RKO (cell line): ENCODE results near the gene GFPT1.

Experiments used
- DNase-seq: peaks from one replicate; pipeline ENCODE4 v3.0.0-alpha.2; 2016; ENCODE audit warnings: low spot score

Gene GFPT1

GRCh38 chr2:69291004-69291650, 95.9 kb downstream of the GFPT1 start:
- DNase-seq, result no peak

DNA sequence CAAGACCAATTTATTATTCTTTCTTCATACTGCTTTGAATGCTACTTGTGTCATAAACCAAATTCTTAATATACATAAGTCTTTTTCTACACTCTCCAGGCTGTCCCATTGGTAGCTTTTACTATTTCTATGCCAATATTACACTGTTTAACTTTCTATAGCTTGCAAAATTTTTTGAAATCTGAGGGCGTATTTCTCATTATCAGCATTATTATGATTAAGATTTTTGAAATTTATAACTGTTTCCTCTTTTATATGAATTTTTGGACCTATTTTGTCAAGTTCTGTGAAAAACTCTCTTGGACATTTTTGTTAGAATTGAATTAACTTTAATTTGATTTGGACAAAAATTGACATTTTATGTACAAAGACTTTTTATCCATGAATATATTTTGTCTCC, 98.6 kb downstream of the GFPT1 start:
- DNase-seq, result no peak

DNA sequence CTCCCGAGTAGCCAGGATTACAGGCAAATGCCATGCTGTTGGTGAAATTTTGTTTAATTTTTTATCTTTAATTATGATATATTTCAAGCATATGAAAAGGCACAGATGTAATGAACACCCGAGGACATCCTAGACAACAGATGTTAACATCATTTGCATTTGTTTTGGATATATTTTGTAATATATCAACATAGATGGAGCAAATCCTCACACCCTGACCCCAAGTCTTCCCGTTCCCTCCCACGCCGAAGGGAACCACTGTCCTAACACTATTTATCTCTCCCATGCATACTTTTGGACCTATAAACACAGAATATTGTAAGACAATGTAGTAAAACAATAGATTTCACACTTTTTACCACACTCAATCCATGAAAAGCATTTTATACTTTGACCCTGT, 99.5 kb downstream of the GFPT1 start:
- DNase-seq, result no peak

GRCh38 chr2:69285379-69285894, 101.6 kb downstream of the GFPT1 start:
- no peak for DNase-seq

GRCh38 chr2:69280796-69281412, 106.1 kb downstream of the GFPT1 start:
- no peak for DNase-seq

- no peak for DNase-seq
Measured at GRCh38 chr2:69279931-69280681, 106.9 kb downstream of the GFPT1 start.

DNA sequence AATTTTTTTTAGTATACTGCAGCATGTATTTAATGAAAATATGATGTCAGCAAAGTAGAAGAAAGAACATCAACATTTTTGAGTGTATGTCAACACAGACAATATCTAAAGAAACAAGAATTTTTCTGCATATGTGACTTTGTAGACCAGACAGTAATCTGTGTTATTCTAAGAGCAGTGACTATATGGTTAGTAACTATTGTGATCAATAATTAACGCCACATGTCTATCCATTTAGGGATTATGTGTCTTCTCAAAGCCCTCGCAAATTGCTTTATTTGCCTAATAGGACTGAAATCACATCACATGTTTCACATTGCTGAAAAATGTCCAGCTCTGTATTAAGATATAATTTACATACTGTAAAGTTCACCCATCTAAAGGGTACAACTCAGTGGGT, 107.8 kb downstream of the GFPT1 start:
- no peak for DNase-seq

DNA sequence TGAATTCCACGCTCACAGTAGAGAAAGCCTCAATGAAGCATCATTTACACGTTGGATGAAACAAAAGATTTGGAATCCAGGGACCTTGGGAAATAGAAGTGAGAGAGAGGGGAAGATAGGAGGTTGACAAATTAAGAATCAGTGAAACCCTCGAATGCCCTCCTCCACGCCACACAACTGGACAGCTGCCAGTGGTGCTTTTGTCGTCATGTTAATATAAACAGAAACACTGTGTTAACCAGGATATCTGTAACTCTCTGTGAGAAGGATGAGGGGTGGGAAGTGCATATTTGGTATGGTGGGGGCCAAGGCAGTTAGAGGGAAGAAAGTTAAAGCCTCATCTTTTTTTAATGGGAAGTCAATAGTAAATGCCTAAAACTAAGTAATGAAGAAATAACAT, 108.7 kb downstream of the GFPT1 start:
- no peak for DNase-seq

DNA sequence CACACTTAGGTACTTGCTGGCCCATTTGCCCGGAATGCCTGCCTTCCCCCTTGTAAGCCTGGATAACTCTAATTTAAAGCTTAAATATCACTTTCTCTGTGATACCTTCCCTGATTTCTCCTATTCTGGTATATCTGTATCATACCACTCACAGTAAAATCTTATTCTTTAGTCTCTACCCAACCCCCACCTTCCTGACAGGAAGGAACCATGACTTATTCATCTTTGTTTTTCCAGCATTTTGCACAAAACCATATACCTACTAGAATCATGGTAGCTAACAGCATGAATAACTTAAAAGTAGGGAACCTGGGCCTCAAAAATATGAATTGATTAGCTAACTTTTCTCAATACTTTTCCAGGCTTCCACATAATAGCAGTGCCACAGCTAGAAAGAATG, 111.5 kb downstream of the GFPT1 start:
- no peak for DNase-seq

DNA sequence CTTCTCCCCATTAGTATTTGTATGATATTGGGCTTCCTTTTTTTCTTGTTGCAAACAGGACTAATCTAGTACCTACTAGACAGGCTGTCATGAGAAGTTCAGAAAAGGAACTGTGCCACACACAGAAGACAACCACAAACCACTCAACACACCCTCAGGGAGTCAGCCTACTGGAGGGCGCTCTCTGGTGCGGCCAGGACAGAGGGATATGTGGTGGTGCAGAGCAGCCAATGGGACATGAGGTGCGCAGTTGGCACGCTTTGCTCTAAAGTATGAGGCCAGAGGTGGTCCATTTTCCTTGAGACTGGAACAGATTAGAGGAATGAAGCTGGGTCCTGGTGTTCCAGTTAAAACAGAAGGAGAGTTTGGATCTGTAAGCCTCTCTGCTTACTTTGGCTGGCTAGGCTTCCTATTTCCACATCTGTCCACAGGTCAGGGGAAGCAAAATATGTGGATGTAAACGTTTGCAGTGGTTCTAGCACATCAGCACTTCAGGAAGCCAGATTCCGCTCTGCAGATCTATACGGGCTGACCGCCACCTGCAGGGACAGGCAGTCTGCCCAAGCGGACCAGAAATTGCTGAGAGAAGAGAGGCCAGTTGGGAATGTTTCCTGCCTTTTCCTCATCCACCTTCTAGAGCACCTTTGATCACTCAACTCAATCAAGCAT, 114.1 kb downstream of the GFPT1 start:
- no peak for DNase-seq

DNA sequence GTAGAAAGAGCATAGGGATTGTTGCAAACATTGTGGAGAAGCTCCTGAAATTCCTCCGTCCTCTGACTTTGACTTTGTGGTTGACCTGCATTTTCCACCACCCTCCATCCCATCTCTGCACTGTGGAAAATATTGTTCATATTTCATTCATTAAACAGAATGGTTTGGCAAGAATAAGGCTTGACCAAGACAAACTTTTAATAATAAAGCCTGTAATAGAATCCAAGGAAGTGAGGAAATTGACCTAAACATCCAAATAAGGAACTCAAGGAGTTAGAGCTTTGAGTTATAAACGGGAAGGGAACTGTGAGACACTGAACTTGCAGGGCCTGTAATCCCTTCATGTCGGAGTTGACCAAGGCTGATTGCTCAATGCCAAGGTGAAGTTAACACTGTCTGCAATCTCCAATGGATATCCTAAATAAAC, 115.2 kb downstream of the GFPT1 start:
- DNase-seq, result no peak
